NCI-H2227 (cell line): ENCODE measurements around the gene TRAPPC12.
"Not testable (repeated sequence)": the region's sequence is repeated elsewhere in the genome, so short reads cannot be mapped to it uniquely, and the experiment has no call there.

Experiments used
- DNase-seq: peaks from one replicate; lab custom pipeline; 2025; ENCODE audit not compliant: unreplicated experiment; lab: John Stamatoyannopoulos, UW

TRAPPC12 gene

DNA sequence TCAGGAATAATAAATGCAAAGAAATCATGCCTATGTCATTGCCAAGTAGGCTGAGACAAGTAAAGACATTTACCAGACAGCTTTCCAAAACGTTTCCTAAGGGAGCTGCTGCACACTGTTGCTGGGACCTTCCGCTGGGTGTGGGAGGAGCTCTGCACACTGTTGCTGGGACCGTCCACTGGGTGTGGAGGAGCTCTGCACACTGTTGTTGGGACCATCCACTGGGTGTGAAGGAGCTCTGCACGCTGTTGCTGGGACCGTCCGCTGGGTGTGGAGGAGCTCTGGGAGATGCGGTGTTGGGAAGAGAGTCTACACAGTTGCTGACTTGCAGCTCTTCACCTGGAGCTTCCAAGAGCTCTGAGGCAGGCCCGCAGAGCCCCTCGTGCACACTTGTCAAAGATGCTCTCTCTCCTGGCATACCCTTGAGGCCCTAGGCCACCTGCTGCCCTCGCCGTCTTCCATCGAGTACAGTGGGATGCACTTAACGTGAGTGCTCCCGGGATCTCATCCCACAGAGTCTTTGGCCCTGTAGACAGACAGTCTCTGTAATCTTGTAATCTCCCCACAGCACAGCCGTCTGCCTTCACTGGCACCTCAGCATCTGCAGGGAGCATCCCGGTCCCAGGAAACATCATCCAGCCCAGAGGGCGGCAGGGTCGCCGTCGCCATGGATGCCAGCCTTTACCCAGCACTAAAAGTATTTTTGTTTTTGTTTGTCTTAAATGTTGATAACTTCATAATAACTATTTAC is 51.4 kb downstream of the TRAPPC12 start:
- no peak for DNase-seq

DNA sequence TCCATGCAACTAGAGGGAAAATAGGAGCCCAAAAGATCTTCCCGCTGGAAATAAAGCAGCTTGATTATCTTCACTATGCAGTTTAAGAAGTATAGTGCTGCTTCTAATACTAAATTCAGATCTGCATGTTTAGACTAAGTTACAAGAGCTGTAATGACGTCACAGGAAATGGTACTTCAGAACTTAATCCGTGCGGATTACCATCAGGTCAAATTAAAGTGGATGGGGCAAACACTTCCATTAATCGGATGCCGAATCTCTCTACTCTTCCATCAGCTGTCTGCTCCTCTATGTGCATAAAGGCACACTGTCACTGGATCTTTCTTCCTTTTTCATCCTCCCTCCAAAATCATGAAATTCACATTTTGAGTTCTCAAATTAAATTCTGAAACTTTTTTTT is 52.6 kb downstream of the TRAPPC12 start:
- DNase-seq: no peak

DNA sequence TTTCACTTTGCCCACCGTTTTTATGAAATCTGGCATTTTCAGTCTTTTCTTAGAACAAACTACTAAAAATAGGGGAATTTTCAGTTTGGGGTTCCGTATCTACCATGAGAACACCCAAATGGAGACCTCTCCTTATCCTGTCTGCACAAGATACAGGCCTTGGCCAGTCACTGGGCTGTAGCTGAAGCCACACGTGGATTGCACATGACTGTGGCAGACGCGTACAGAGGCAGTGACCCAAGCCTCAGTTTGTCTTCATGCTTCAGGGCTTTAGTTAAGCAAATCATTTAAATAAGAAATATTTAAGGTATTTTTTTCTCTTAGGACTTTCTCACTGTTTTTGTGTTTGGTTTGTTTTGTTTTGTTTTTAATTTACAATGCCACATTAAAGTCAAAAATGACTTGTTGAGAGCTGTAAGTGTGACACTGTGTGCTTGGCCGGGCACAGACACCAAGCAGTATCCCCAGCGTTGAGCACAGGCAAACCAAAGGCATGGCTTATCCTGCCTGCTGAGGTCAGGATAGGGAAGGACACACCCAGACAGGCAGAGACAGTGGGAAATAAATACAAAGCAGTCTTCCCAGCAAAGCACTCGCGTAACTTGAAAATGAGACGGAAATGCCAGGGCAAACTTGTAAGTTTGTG is 53.3 kb downstream of the TRAPPC12 start:
- no peak for DNase-seq

DNA sequence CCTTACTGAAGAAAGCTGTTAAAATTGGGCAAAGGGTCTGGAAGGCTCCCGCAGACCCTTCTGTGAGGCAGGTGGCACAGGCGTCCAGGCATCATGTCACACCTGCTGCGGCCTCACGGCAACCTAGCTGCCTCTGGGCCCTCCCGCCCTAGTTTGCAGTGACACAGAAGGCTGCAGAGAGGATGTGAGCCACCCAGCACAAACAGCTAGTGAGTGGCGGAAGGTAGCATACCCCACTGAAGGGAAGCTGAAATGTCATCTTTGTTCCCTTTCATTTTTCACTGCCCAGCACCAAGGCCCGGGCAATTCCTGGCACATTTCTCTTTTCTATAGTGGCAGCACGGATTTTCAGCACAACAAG is 53.8 kb downstream of the TRAPPC12 start:
- no peak for DNase-seq

DNA sequence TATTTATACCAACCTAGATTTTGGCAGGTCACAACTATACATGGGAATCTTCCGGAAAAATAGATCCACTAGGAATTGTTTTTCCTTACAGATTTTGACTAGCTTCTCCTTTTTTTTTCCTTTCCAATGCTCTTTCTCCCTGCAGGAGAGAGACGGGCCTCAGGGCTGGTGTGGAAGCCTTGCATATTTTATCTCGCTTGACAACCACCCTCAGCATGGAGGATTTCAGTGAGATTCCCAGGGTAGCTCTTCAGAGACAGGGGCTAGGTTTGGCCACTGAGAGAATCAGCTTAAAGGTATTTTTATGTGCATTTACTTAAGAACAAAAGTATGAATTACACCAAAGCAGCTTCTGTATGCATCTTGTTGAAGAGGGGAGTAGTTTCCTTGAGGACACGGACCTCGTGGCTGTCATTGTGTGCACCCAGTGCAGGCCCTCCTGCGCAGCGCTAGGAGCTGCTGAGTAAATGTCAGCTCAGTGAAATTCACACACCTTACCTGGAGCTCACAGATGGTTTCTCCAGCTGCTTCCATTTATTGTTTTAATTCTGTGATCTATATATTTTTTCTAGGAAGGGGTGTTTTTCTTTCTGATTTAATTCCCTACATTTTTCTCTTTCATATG is 54.4 kb downstream of the TRAPPC12 start:
- no peak for DNase-seq

DNA sequence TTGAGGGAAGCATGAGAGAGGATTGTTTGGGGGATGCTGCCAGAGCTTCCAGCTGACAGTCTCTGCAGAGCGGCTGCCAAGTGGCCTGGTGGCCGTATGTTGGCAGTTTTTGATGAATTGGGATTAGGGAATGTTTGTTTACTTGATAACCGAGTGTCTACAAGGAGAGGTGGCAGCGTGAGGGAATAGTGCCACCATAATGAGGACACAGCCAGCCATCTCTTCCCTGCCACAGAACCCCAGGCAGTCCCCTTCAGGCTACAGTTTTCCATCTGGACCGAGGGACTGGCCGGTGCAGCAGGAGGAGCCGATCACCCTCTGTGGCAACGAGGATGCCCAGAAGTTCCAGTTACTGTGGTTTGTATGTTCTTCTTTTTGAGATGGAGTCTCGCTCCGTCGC is 55.2 kb downstream of the TRAPPC12 start:
- DNase-seq: no peak

DNA sequence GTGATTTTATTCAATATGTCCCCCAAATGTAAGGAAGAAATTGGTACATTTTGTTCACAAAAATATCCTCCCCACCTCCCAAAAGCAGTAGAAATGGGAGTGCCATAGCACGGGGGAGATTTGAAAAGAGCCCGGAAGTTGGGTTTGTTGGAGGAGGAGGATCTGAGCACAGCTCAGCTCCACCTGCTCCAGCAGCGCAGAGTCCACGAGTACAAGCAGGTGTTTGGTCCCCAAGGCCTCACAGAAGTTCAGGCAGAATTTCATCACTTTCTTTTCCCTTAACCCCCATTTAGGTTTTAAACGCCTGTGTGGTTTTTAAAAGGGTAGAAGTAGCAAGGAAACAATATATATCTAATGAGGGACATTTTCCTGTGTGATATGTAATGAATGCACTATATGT is 56.0 kb downstream of the TRAPPC12 start:
- DNase-seq: no peak

DNA sequence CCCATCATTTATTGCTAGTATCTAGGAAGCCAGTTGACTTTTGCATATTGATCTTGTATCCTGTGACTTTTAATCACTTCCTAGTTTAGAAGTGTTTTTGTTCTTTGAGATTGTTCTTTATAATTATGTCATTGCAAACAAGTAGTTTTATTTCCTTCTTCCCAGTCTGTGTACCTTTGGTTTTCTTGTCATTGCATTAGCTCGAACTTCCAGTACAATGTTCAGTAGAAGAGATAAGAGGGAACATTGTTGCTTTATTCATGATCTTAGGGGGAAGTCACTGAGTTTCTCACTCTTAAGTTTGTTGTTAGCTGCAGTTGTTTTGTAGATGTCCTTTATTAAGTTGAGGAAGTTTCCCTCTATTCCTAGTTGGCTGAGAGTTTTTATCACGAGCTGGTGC is 61.0 kb downstream of the TRAPPC12 start:
- DNase-seq: no peak

DNA sequence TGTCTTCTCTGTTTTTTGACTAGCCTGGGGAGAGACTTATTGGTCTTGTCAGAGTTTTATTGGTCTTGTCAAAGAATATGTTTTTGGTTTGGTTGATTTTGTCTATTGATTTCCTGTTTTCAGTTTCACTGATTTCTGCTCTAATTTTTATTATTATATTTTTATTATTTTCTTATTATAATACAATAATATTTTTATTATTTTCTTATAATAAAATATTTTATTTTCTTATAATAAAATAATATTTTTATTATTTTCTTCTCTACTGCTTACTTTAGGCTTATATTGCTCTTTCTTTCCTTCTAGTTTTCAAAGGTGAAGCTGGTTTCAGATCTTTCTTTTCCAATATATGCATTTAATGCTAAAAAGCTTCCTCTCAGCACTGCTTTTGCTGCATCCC is 62.0 kb downstream of the TRAPPC12 start:
- DNase-seq: no peak

DNA sequence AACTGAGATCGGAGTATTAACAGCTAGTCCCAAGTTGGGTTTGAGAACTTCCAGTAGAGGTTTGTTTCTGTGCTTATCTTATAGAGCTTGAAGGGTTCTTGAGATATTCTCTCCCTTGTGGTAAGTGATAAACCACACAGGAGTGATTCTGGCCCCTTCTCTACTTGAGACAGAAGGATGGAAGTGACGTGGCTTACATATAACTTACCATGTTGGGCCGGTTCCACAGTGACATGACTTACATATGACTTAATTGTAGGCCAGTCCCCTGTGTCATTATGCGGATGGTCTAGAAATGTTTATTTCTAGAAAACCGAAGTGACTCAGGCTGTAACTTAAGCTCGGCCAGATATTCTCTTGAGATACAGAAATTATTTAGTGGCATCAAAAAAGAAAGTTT is 62.7 kb downstream of the TRAPPC12 start:
- DNase-seq: no peak

DNA sequence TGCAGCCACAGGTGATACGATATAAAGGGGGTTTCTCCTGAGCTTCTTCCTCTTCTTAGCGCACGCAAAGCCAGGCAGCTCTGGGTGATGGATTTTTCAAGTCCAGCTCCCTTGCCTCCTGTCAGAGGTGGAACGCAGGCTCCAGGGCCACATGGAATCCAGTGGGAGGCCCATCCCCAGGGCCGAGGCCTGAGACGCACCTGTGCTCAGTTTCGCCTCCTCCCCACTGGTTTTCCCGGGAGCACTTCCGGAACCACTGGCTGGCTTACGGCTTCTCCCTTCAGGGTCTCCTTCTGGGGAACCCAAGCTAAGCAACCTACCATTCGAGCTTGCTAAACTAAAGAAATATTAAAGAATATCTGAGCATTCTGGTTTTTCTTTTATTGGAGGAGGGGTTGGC is 63.6 kb downstream of the TRAPPC12 start:
- no peak for DNase-seq

DNA sequence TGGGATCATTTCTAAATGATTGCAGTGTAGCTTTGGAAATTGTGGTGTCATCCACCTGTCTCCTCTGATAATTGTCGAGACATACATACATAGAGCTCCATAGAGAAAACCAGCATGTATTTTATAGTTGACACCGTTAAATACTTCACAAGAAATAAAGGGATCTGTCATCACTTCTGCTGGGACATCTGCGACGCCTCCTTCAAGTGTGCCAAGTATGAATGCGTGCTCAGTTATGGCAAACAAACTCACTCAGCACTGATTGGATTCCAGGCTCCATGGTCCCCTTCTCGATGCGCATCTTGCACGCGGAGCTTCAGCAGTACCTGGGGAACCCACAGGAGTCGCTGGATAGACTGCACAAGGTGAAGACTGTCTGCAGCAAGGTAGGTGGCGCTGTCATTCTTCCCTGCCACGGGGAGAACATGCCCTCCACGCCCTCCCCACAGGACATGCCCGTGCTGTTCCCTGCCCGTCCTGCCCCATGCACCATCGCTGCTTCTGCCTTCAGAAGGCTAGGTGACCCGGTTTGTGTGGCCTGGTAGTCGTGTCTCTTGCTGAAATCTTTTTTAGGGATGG is 64.1 kb downstream of the TRAPPC12 start:
- no peak for DNase-seq

DNA sequence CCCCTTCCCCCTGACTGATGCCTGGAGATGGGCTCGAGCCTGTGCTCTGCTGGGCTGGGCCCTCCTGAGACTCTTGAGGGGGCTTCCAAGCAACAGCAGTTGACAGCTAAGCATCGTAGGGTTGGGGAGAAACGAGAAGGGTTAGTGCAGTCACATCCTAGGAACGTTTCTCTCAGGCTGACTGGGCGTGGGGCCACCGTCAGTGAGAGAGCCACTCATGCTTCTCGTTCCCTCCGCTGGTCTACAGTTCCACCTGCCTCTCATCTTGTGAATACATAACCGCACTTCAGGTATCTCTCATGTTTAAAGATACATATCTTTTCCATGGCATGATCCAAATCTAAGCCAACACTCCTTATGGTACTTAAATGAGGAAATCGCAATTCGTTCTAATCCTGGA is 66.4 kb downstream of the TRAPPC12 start:
- no peak for DNase-seq

DNA sequence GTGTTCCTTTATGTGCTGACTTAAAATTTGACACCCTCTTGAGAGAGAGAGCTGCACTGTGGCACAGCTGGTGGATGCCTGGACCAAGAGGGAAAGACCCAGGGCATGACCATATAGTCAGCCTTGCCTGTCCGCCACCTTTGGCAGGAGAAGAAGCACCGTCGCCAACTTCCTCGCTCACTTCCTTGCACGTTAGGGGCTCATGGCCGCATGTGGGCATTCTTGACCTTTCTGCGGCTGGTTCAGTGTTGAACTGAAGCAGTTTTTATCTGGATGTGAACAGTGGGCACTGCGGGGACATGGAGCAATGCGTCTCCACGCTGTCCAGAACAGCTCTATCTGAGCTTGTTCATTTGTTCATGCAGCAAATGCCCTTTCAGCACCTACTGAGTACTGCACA is 66.9 kb downstream of the TRAPPC12 start:
- DNase-seq: no peak

DNA sequence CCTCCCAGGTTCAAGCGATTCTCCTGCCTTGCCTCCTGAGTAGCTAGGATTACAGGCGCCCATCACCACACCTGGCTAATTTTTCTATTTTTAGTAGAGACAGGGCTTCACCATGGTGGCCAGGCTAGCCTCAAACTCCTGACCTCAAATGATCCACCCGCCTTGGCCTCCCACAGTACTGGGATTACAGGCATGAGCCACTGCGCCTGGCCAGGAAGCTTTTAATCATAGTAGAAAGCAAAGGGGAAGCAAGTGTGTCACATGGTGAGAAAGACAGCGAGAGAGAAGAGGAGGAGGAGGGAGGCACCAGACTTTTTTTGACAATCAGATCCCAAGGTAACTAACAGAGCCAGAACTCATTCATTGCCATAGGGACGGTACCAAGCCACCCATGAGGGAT is 67.7 kb downstream of the TRAPPC12 start:
- not testable (repeated sequence) for DNase-seq

DNA sequence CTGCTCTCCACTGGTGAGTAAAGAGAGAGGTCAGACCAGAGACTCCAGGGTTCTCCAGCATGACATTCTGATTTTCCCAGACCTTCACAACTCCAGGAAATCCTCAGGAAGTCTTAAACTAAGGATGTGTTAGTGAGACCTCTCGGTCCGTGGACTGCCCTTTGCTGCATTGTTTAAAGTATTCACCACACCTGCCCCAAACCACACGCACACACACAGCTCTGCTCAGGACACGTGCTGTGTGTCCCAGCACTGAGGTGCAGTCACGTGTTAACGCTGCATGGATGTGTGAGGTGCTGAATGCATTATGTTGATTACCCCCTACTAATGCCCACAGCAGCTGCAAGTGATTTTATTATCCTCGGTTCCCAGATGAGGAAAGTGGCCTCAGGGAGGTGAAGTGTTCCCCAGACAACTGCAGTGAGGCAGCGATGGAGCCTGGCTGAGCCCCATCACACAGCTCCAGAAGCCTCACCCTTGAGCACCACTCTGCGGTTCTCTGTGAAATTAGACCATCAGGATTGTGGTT is 68.4 kb downstream of the TRAPPC12 start:
- no peak for DNase-seq

DNA sequence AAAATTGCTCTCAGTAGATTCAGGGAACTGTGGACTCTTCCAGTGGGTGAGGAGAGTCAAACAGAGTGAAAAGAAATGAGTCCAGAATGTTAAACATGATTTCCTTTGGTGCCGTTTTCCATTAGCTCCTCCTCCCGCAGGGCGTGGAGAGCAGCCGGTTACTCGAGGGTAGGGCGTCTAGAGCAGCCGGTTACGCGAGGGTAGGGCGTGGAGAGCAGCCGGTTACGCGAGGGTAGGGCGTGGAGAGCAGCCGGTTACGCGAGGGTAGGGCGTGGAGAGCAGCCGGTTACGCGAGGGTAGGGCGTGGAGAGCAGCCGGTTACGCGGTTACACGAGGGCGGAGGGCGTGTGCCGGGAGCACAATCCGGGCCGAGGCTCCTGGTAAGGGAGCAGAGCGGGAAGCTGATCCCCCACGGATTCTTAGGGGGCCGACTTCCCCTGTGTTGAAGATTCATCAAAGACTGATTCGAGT is 69.0 kb downstream of the TRAPPC12 start:
- not testable (repeated sequence) for DNase-seq

DNA sequence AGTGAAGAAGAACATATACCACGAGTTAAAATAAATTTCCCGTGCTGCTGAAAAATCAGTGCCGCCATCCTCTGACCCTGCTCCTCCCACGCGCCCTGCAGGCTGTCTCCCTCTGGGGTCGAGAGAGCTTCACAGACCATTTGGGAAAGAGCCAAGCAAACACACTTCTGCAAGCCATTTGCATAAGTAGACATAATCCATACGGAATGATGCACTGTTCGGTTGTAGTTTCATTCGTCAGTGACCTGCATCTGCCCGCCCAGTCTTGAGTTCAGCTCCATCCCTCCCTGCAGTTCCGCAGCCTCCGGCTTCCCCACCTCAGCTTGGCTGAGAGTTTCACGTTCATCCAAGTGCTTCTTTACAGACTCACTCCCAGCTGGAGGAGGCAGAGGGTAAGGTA is 69.6 kb downstream of the TRAPPC12 start:
- DNase-seq: no peak

DNA sequence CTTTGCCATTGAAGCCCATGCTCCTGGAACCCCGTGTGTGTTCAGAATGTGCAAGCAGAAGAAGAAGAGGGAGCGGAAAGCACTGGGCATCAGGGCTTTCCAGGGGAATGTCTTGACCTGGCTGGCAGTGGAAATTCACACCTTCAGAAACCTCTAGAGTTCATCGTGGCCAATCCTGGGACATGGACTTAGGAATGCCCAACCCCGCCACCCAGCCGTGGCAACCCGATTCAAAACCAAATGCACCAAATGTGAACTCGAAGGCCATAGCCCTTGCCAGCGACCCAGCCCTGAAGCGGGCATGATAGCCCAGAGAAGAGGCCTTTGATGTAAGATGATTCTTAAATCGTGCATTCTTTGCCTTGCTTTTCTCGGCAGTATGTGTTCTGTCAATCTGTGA is 70.4 kb downstream of the TRAPPC12 start:
- DNase-seq: no peak

DNA sequence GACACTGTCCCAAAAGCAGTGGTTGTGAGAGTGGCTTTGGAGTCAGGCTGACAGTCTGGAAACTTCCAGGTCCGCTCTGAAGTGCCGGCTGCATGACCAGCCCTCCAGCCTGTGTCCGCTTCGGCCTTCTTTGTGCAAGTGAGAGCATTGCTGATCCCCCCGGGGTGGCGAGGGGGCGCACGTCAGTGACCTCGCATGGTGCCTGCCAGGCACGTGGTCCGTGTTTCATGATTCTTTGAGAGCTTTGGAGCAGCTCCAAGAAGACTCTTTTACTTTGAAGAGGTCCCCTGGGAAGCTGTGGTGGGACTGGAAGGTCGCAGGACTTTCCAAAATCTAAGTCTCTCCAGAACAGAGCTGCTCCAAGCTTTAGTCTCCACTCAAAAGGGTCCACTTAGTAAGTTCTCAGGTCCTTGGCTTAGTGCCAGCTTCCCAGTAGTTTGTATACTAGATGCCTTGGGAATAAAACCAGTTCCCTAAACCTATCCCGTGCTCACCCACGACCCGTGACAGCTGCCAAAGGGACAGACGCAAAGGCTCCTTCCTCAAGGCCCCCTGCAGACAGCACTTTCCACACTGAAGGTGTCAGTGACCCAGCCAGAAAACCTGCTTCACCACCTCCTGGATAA is 71.0 kb downstream of the TRAPPC12 start:
- no peak for DNase-seq

DNA sequence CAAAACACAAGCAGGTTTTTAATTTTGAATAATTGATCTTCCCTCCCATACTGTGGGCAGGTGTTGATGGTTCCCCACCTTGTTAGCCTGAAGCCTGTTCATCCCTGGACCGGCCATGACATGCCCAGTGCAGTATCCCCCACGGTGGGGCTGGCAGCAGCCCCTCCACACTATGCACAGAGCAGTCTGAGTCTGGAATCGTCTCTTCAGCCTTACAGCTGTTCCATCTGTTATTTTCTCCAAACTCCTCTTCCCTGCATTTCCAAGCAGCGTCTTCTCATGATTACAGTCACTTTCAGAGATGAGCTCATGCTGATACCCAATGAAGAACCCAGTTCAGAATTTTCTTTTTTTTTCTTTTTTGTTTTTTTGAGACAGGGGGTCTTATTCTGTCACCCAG is 71.7 kb downstream of the TRAPPC12 start:
- no peak for DNase-seq
